PC-9 (cell line): ENCODE data around the gene RARS1. TPM values are rescaled to one million over a fixed set of nuclear protein-coding genes. Genes with fewer than 3 reads are reported as not detected.

Experiments
- Bru-seq: library from RNA; stranded (reverse); fragments of 400-500 nt; gene quantifications from one replicate; lab custom pipeline; 2021; lab: Mats Ljungman, UMichigan
- BruChase-seq, 2 experiments: library from RNA; stranded (reverse); fragments of 400-500 nt; gene quantifications; one replicate each; lab custom pipeline; 2021; lab: Mats Ljungman, UMichigan
- BruUV-seq: library from RNA; stranded (reverse); fragments of 400-500 nt; replicated peaks from 2 replicates; lab custom pipeline; 2021; lab: Mats Ljungman, UMichigan
- CTCF ChIA-PET: fragments of 300-600 bp; sonication (Branson Sonifier 250); formaldehyde crosslinking; loops from one replicate; lab custom pipeline; 2022; ENCODE audit warnings: antibody characterized with exemption; lab: Charles Lee
- POLR2A ChIA-PET: fragments of 300-600 bp; sonication (Branson Sonifier 250); formaldehyde crosslinking; loops from one replicate; lab custom pipeline; 2022; ENCODE audit warnings: antibody characterized with exemption; ENCODE audit not compliant: unreplicated experiment; lab: Charles Lee
- DNase-seq, 2 experiments: peaks; one replicate each; pipeline versions ENCODE4 v3.0.0 to v3.0.0-alpha.2; 2015 to 2022; ENCODE audit warnings: mixed read lengths in 1 of 2
- H2AFZ ChIP-seq: fragments of 200-600 bp; sonication (generic); 2 replicates; pipeline ENCODE4 v1.8.1; 2017; ENCODE audit warnings: antibody characterized with exemption
- H3F3A ChIP-seq: fragments of 200-600 bp; sonication (generic); 2 replicates; pipeline ENCODE4 v1.8.1; 2017; ENCODE audit warnings: antibody characterized with exemption, mild to moderate bottlenecking, low read depth; ENCODE audit not compliant: insufficient read depth
- H3K27ac ChIP-seq: fragments of 200-600 bp; sonication (generic); 2 replicates; pipeline ENCODE4 v1.6.1; 2016; ENCODE audit warnings: mixed run types
- H3K27me3 ChIP-seq: fragments of 200-600 bp; sonication (generic); 2 replicates; pipeline ENCODE4 v1.6.1; 2016; ENCODE audit warnings: low read depth, mixed run types; ENCODE audit not compliant: insufficient read depth
- H3K36me3 ChIP-seq: fragments of 200-600 bp; sonication (generic); 2 replicates; pipeline ENCODE4 v1.6.1; 2016; ENCODE audit warnings: low read depth, mixed run types
- H3K4me1 ChIP-seq: fragments of 200-600 bp; sonication (generic); replicated peaks from 2 replicates; pipeline ENCODE4 v1.6.1; 2016; ENCODE audit warnings: mixed run types; ENCODE audit not compliant: insufficient read depth
- H3K4me2 ChIP-seq: fragments of 200-600 bp; sonication (generic); 2 replicates; pipeline ENCODE4 v1.6.1; 2017; ENCODE audit warnings: mixed run types
- H3K4me3 ChIP-seq: fragments of 200-600 bp; sonication (generic); 2 replicates; pipeline ENCODE4 v1.6.1; 2016; ENCODE audit warnings: mixed run types
- H3K79me2 ChIP-seq: fragments of 200-600 bp; sonication (generic); 2 replicates; pipeline ENCODE4 v1.6.1; 2017; ENCODE audit warnings: low read depth, mixed run types
- H3K9me2 ChIP-seq: fragments of 200-600 bp; sonication (generic); 2 replicates; pipeline ENCODE4 v1.8.1; 2017; ENCODE audit warnings: mild to moderate bottlenecking; ENCODE audit not compliant: insufficient read depth
- H3K9me3 ChIP-seq: fragments of 200-600 bp; sonication (generic); 2 replicates; pipeline ENCODE4 v1.8.1; 2016; ENCODE audit warnings: low read depth; ENCODE audit not compliant: insufficient read depth
- H4K20me1 ChIP-seq: fragments of 200-600 bp; sonication (generic); 2 replicates; pipeline ENCODE4 v1.8.1; 2017; ENCODE audit not compliant: insufficient read depth
- EZH2 ChIP-seq: fragments of 200-600 bp; sonication (generic); IDR thresholded peaks from 2 replicates; pipeline ENCODE4 v1.8.0; 2017; ENCODE audit warnings: antibody characterized with exemption, low read depth
- intact Hi-C: fragments of 100-400 bp; cut with micrococcal nuclease; formaldehyde crosslinking; loops from one replicate; pipeline ENCODE4 v1.10.0; 2022; ENCODE audit not compliant: unreplicated experiment
- long read RNA-seq: library from polyadenylated mRNA; stranded (forward); transcript quantifications from one replicate; pipeline ENCODE4 v2.0.0, GENCODE V29; 2022
- total RNA-seq: library from RNA; stranded (reverse); gene quantifications from 2 replicates; pipeline ENCODE4 v1.2.3, GENCODE V29; 2021
- TF ChIP-seq, protein P1 (sequence below): fragments of 200-600 bp; sonication (generic); conservative IDR thresholded peaks from 2 replicates; pipeline ENCODE4 v1.6.1; 2017; ENCODE audit warnings: mixed run types, antibody characterized with exemption, mild to moderate bottlenecking, moderate library complexity

The RARS1 gene
- 101 and 125 TPM in 2 replicates for total RNA-seq
- percentile 93 among the genes with signal in this experiment for Bru-seq, nascent RNA
- BruChase-seq, experiment 1, labeled RNA remaining after a 2-hour chase = percentile 94 among the genes with signal in this experiment
- BruChase-seq, experiment 2, labeled RNA remaining after a 6-hour chase = percentile 95 among the genes with signal in this experiment
- long read RNA-seq, transcript RARS-201 (15 exons, 2,146 nt) = major isoform, 214 of 242 reads
- long read RNA-seq, partial matches to known transcripts = 6 of 242 reads
- long read RNA-seq, other reads (novel, unspliced or antisense) = 18 of 242 reads

- H3K4me1 ChIP-seq = peaks cover 11% of the 10 kb centered on the region
- peaks cover 26% of the 10 kb centered on the region for H3K36me3 ChIP-seq
- H3F3A ChIP-seq = peaks cover under 1% of the 10 kb centered on the region
- CTCF ChIA-PET = interaction anchor here (0.6 to 1.3 kb wide), 3 partner anchors 27 to 312 kb away, joined by 3 to 5 read pairs (median 4); no protein-coding TSS in a partner anchor
- H2AFZ ChIP-seq = peak within 1 kb of the TSS; percentile 87
- peak within 1 kb of the TSS; percentile 35; the same call in 1 of the 2 replicates for H3K27ac ChIP-seq
- BruUV-seq = TSS peak; percentile 61
- peaks cover 31% of the 10 kb centered on the region for H3K79me2 ChIP-seq
- H4K20me1 ChIP-seq = peaks cover 4% of the 10 kb centered on the region; the same call in 1 of the 2 replicates
- DNase-seq = peak; percentile 86 to 94
- peak within 1 kb of the TSS; percentile 92 for H3K4me2 ChIP-seq
- POLR2A ChIA-PET = interaction anchor here (0.6 kb wide), 1 partner anchor 1823 kb away, joined by 12 read pairs; no protein-coding TSS in a partner anchor
- TF ChIP-seq EZH2 = no peak
- TF ChIP-seq, protein P1, sequence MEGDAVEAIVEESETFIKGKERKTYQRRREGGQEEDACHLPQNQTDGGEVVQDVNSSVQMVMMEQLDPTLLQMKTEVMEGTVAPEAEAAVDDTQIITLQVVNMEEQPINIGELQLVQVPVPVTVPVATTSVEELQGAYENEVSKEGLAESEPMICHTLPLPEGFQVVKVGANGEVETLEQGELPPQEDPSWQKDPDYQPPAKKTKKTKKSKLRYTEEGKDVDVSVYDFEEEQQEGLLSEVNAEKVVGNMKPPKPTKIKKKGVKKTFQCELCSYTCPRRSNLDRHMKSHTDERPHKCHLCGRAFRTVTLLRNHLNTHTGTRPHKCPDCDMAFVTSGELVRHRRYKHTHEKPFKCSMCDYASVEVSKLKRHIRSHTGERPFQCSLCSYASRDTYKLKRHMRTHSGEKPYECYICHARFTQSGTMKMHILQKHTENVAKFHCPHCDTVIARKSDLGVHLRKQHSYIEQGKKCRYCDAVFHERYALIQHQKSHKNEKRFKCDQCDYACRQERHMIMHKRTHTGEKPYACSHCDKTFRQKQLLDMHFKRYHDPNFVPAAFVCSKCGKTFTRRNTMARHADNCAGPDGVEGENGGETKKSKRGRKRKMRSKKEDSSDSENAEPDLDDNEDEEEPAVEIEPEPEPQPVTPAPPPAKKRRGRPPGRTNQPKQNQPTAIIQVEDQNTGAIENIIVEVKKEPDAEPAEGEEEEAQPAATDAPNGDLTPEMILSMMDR = peak; percentile 88
- no peaks in the 10 kb centered on the region for H3K9me3 ChIP-seq
- no peaks in the 10 kb centered on the region for H3K27me3 ChIP-seq
- intact Hi-C loops = loop anchor here (1.0 to 10.0 kb wide), 4 partner anchors 88 to 217 kb away; partner anchors contain the start of gene PANK3
- H3K9me2 ChIP-seq = no peaks in the 10 kb centered on the region
- H3K4me3 ChIP-seq = peak within 1 kb of the TSS; percentile 83
Measured at GRCh38 chr5:168486136-168486879, at the start of gene RARS1. TSS of gene RARS1 (plus strand) at chr5:168486471. CDS start at chr5:168486499, 28 bp downstream.

DNA sequence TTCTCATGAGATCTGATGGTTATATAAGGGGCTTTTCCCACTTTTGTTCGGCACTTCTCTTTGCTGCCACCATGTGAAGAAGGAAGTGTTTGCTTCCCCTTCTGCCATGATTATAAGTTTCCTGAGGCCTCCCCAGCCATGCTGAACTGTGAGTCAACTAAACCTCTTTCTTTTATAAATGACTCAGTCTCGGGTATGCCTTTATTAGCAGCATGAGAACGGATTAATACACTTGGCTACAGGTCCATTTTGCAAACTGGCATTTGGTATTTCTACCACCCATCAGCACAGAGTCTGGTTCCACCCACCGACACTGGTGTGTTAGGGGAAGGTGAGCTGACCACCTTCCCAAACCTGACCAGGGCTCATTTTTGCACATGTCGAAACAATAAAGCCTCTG is 47.9 kb upstream of the RARS1 start:
- H3K4me3 ChIP-seq = no peak overlapping the region
- H3F3A ChIP-seq = peaks cover 14% of the 10 kb centered on the region
- ChIA-PET CTCF (no interaction called here), POLR2A (no interaction called here)
- H3K4me1 ChIP-seq = no peaks in the 10 kb centered on the region
- peaks cover 24% of the 10 kb centered on the region for H3K36me3 ChIP-seq
- H3K79me2 ChIP-seq = no peaks in the 10 kb centered on the region
- intact Hi-C loops = no loop called here
- no peak for DNase-seq
- H3K4me2 ChIP-seq = no peak overlapping the region
- H2AFZ ChIP-seq = no peak overlapping the region
- H4K20me1 ChIP-seq = peaks cover 4% of the 10 kb centered on the region; the same call in 1 of the 2 replicates
- no peaks in the 10 kb centered on the region for H3K9me3 ChIP-seq
- TF ChIP-seq, protein P1 = no peak
- TF ChIP-seq EZH2 = no peak
- no TSS peak for BruUV-seq
- H3K9me2 ChIP-seq = no peaks in the 10 kb centered on the region
- no peak overlapping the region for H3K27ac ChIP-seq
- no peaks in the 10 kb centered on the region for H3K27me3 ChIP-seq

- no peaks in the 10 kb centered on the region for H3K9me2 ChIP-seq
- ChIA-PET CTCF (no interaction called here), POLR2A (no interaction called here)
- DNase-seq = no peak
- H3K4me3 ChIP-seq = no peak overlapping the region
- H3K36me3 ChIP-seq = peaks cover 34% of the 10 kb centered on the region
- H3K27me3 ChIP-seq = no peaks in the 10 kb centered on the region
- no peak overlapping the region for H3K27ac ChIP-seq
- intact Hi-C loops = no loop called here
- H3K4me1 ChIP-seq = no peaks in the 10 kb centered on the region
- H2AFZ ChIP-seq = no peak overlapping the region
- no peak for TF ChIP-seq EZH2
- TF ChIP-seq, protein P1 = no peak
- H3K9me3 ChIP-seq = no peaks in the 10 kb centered on the region
- no peaks in the 10 kb centered on the region; the same call in 1 of the 2 replicates for H4K20me1 ChIP-seq
- no TSS peak for BruUV-seq
- H3K79me2 ChIP-seq = no peaks in the 10 kb centered on the region
- peaks cover 29% of the 10 kb centered on the region; the same call in 1 of the 2 replicates for H3F3A ChIP-seq
- no peak overlapping the region for H3K4me2 ChIP-seq
Measured at GRCh38 chr5:168443533-168443932, 42.7 kb upstream of the RARS1 start.
